OCI-LY7 (cell line): ENCODE results near the gene RELN. TPM values are rescaled to one million over a fixed set of nuclear protein-coding genes. Genes with fewer than 3 reads are reported as not detected.

Source experiments
- BruUV-seq: library from RNA; stranded (reverse); fragments of 400-500 nt; replicated peaks from 2 replicates; lab custom pipeline; 2021; lab: Mats Ljungman, UMichigan
- CTCF ChIA-PET: fragments of 300-600 bp; sonication (Branson Sonifier 250); formaldehyde crosslinking; loops from one replicate; lab custom pipeline; 2022; ENCODE audit warnings: antibody characterized with exemption; ENCODE audit not compliant: unreplicated experiment; lab: Charles Lee
- POLR2A ChIA-PET: fragments of 300-600 bp; sonication (Branson Sonifier 250); formaldehyde crosslinking; loops from one replicate; lab custom pipeline; 2022; ENCODE audit warnings: antibody characterized with exemption; lab: Charles Lee
- DNase-seq: peaks from one replicate; pipeline ENCODE4 v3.0.0-alpha.2; 2015; ENCODE audit warnings: low spot score
- H2AFZ ChIP-seq: fragments of 200-600 bp; sonication (generic), shearing (Covaris generic); 2 replicates; pipeline ENCODE4 v1.6.1; 2014; ENCODE audit warnings: mild to moderate bottlenecking, antibody characterized with exemption, low read length, moderate library complexity
- H3K27ac ChIP-seq: fragments of 200-600 bp; sonication (generic); 2 replicates; pipeline ENCODE4 v1.5.1; 2014; ENCODE audit warnings: mixed run types, low read depth, mild to moderate bottlenecking, moderate library complexity, low read length, inconsistent platforms; ENCODE audit not compliant: poor library complexity, severe bottlenecking
- H3K36me3 ChIP-seq: fragments of 200-600 bp; sonication (generic); 2 replicates; pipeline ENCODE4 v1.6.1; 2014; ENCODE audit warnings: mild to moderate bottlenecking, antibody characterized with exemption, low read length, moderate library complexity, mixed read lengths; ENCODE audit not compliant: insufficient read depth
- H3K4me1 ChIP-seq: fragments of 200-600 bp; sonication (generic); 2 replicates; pipeline ENCODE4 v1.5.1; 2014; ENCODE audit warnings: mild to moderate bottlenecking, low read length; ENCODE audit not compliant: insufficient read depth, poor library complexity, severe bottlenecking
- H3K4me2 ChIP-seq: fragments of 200-600 bp; sonication (generic); 2 replicates; pipeline ENCODE4 v1.6.1; 2014; ENCODE audit warnings: mild to moderate bottlenecking, low read length
- H3K4me3 ChIP-seq: fragments of 200-600 bp; sonication (generic); 2 replicates; pipeline ENCODE4 v1.5.1; 2014; ENCODE audit warnings: mild to moderate bottlenecking, low read depth, low read length; ENCODE audit not compliant: poor library complexity, severe bottlenecking
- H3K79me2 ChIP-seq: fragments of 200-600 bp; sonication (generic); 2 replicates; pipeline ENCODE4 v1.6.1; 2016; ENCODE audit warnings: low read depth, mild to moderate bottlenecking, low read length, moderate library complexity, mixed read lengths; ENCODE audit not compliant: insufficient read depth
- H3K9me2 ChIP-seq: fragments of 200-600 bp; sonication (generic); 2 replicates; pipeline ENCODE4 v1.6.1; 2016; ENCODE audit warnings: mild to moderate bottlenecking, low read length, mixed read lengths; ENCODE audit not compliant: insufficient read depth
- H3K9me3 ChIP-seq: fragments of 200-600 bp; sonication (generic); 2 replicates; pipeline ENCODE4 v1.6.1; 2014; ENCODE audit warnings: mild to moderate bottlenecking, mixed run types, low read length, mixed read lengths
- H4K20me1 ChIP-seq: fragments of 200-600 bp; sonication (generic); 2 replicates; pipeline ENCODE4 v1.6.1; 2014; ENCODE audit warnings: mild to moderate bottlenecking, antibody characterized with exemption, low read length, moderate library complexity, mixed read lengths; ENCODE audit not compliant: insufficient read depth
- EZH2phosphoT487 ChIP-seq: fragments of 200-600 bp; sonication (generic); IDR thresholded peaks from 2 replicates; pipeline ENCODE4 v1.6.1; 2018; ENCODE audit warnings: low read depth, borderline replicate concordance, mild to moderate bottlenecking, mixed run types, antibody characterized with exemption, low read length, moderate library complexity, mixed read lengths
- intact Hi-C: fragments of 100-400 bp; cut with micrococcal nuclease; formaldehyde crosslinking; loops from one replicate; pipeline ENCODE4 v1.10.0; 2022; ENCODE audit not compliant: unreplicated experiment
- total RNA-seq, 2 experiments: library from RNA; depleted of rRNA in 1 of 2; stranded (reverse); fragments of >200 nt in 1 of 2; shearing (Covaris generic) in 1 of 2; gene quantifications; 2 replicates each; pipeline ENCODE4 v1.2.3, GENCODE V29; 2014 to 2022
- TF ChIP-seq, protein P1 (sequence below): fragments of 200-600 bp; sonication (generic); conservative IDR thresholded peaks from 2 replicates; pipeline ENCODE4 v1.5.1; 2014; ENCODE audit warnings: mild to moderate bottlenecking, antibody characterized with exemption, low read length, moderate library complexity, mixed read lengths

RELN gene
- total RNA-seq, 2 experiments from 2014 or later = not detected

DNA sequence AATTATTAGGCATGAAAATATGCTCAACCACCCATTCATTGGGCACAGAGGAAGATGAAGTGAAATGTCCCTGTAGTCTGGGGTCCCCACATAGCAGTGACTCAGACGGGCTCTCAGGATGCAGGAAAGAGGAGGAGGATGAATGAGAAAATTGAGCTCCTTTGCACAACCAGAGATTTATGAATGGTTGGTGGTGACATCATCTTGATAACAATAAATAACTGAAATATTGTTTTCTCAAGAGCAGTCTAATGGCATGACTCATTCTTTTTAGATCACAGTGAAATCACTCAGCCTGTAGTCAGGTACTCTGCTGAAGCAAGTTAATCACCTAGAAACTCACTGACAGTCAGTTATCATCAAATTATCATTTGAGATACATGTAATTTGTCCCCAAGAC is 254.1 kb downstream of the RELN start:
- TF ChIP-seq EZH2phosphoT487 = no peak
- TF ChIP-seq, protein P1, sequence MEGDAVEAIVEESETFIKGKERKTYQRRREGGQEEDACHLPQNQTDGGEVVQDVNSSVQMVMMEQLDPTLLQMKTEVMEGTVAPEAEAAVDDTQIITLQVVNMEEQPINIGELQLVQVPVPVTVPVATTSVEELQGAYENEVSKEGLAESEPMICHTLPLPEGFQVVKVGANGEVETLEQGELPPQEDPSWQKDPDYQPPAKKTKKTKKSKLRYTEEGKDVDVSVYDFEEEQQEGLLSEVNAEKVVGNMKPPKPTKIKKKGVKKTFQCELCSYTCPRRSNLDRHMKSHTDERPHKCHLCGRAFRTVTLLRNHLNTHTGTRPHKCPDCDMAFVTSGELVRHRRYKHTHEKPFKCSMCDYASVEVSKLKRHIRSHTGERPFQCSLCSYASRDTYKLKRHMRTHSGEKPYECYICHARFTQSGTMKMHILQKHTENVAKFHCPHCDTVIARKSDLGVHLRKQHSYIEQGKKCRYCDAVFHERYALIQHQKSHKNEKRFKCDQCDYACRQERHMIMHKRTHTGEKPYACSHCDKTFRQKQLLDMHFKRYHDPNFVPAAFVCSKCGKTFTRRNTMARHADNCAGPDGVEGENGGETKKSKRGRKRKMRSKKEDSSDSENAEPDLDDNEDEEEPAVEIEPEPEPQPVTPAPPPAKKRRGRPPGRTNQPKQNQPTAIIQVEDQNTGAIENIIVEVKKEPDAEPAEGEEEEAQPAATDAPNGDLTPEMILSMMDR = no peak

DNA sequence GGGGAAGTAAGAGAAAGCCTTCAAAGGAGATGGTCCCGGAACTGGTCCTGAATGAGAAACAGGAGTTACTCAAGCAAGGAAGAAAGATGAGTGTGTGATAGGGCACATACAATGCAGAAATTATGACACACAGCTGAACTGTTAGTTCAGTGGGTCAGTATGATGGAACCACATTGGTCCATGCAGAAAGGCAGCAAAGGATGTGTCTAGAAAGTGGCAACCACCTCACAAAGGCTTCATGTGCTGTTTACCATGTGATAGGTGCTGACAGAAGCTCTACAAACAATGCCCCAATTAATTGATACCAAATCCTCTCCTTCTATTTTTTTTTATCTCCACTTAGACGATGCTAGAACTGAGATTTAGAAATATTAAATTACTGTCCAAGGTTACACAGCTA is 258.3 kb downstream of the RELN start:
- no peak for DNase-seq
- H4K20me1 ChIP-seq = no peaks in the 10 kb centered on the region
- H3K27ac ChIP-seq = no peak overlapping the region
- intact Hi-C loops = no loop called here
- ChIA-PET POLR2A (no interaction called here), CTCF (no interaction called here)
- H2AFZ ChIP-seq = no peak overlapping the region
- H3K4me2 ChIP-seq = no peak overlapping the region
- H3K4me1 ChIP-seq = no peaks in the 10 kb centered on the region
- BruUV-seq = no TSS peak
- H3K9me2 ChIP-seq = no peaks in the 10 kb centered on the region
- TF ChIP-seq EZH2phosphoT487 = no peak
- no peaks in the 10 kb centered on the region for H3K9me3 ChIP-seq
- no peaks in the 10 kb centered on the region for H3K79me2 ChIP-seq
- H3K4me3 ChIP-seq = no peak overlapping the region
- H3K36me3 ChIP-seq = no peaks in the 10 kb centered on the region

More for the DNA sequence above, 254.1 kb downstream of the RELN start:
- H3K9me2 ChIP-seq = no peaks in the 10 kb centered on the region
- intact Hi-C loops = no loop called here
- no peak for DNase-seq
- ChIA-PET POLR2A (interaction anchor here (0.8 kb wide), 1 partner anchor 274 kb away, joined by 3 read pairs; no protein-coding TSS in a partner anchor), CTCF (no interaction called here)
- H3K79me2 ChIP-seq = no peaks in the 10 kb centered on the region
- H4K20me1 ChIP-seq = no peaks in the 10 kb centered on the region
- H3K27ac ChIP-seq = no peak overlapping the region
- BruUV-seq = no TSS peak
- no peaks in the 10 kb centered on the region for H3K9me3 ChIP-seq
- no peak overlapping the region for H3K4me2 ChIP-seq
- H2AFZ ChIP-seq = no peak overlapping the region
- H3K36me3 ChIP-seq = no peaks in the 10 kb centered on the region
- H3K4me3 ChIP-seq = no peak overlapping the region
- no peaks in the 10 kb centered on the region for H3K4me1 ChIP-seq

DNA sequence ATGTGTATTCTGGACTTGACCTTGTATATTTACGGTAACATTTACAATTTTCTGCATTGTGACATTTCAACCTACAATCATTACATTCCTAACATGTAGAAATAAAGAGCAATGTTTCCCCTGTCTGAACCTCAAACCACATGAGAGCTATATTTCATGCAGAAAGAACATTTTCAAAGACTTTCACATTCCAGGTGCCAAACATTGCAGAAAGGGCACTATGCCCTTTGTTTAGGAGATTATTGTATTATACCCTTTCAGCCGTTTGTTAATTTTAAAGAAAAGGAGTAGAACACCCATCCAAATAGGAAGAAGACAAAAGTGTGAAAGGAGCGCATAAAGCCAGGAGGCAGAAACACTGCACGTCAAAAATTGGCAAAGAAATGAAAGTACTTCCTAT is 260.4 kb downstream of the RELN start:
- no peak for TF ChIP-seq EZH2phosphoT487
- TF ChIP-seq, protein P1 = no peak
- H2AFZ ChIP-seq = no peak overlapping the region
- no peaks in the 10 kb centered on the region for H4K20me1 ChIP-seq
- no peak for DNase-seq
- intact Hi-C loops = no loop called here
- no peak overlapping the region for H3K4me3 ChIP-seq
- no TSS peak for BruUV-seq
- POLR2A ChIA-PET = interaction anchor here (0.7 kb wide), 1 partner anchor 21 kb away, joined by 3 read pairs; no protein-coding TSS in a partner anchor
- no peak overlapping the region for H3K4me2 ChIP-seq
- H3K4me1 ChIP-seq = no peaks in the 10 kb centered on the region
- H3K9me3 ChIP-seq = no peaks in the 10 kb centered on the region
- no peaks in the 10 kb centered on the region for H3K36me3 ChIP-seq
- H3K79me2 ChIP-seq = no peaks in the 10 kb centered on the region
- CTCF ChIA-PET = no interaction called here
- H3K9me2 ChIP-seq = no peaks in the 10 kb centered on the region
- no peak overlapping the region for H3K27ac ChIP-seq
